ENCODE measurements around the gene VAV3.

VAV3 gene

GRCh38 chr1:107940017-107940577, 24.9 kb downstream of the VAV3 start:
- Histone ChIP-seq H3K4me1 (ENCODE audit: control insufficient read depth in 2 of 2, insufficient read depth in 1 of 2, low read depth in 1 of 2, low read length in 2 of 2) (peaks cover 7 to 9% of the 10 kb centered on the region in 2 donors), H2BK120ac (ENCODE audit: low read depth, low read length) (no peak overlapping the region), H3K4me2 (ENCODE audit: insufficient read depth, low read length, poor library complexity, severe bottlenecking) (no peak overlapping the region), H3K14ac (ENCODE audit: low read length) (no peak overlapping the region), H3K23ac (ENCODE audit: low read depth, low read length, poor library complexity) (no peak overlapping the region), H3K36me3 (replicated peaks in 1 of 2; ENCODE audit: control insufficient read depth in 2 of 2, insufficient read depth in 2 of 2, low read length in 2 of 2) (no peaks in the 10 kb centered on the region), H3K4me3 (ENCODE audit: low read length in 2 of 2) (no peak overlapping the region), H3K18ac (ENCODE audit: low read length) (no peak overlapping the region), H3K79me1 (ENCODE audit: low read depth, low read length) (no peaks in the 10 kb centered on the region), H2AK5ac (ENCODE audit: low read depth, low read length) (no peak overlapping the region), H3K27me3 (ENCODE audit: control insufficient read depth in 3 of 3, insufficient read depth in 3 of 3, low read depth in 1 of 3, low read length in 3 of 3) (no peaks in the 10 kb centered on the region), H2BK5ac (ENCODE audit: low read length) (no peak overlapping the region), H3K27ac (replicated peaks; ENCODE audit: low read length) (no peak overlapping the region), H4K91ac (ENCODE audit: low read depth, low read length, poor library complexity) (no peak overlapping the region), H3K9ac (ENCODE audit: low read depth, low read length, poor library complexity) (no peak overlapping the region), H3K4ac (ENCODE audit: low read length) (no peak overlapping the region), H4K8ac (ENCODE audit: low read depth, low read length) (no peak overlapping the region), H2BK12ac (ENCODE audit: low read length) (no peak overlapping the region), H2AFZ (ENCODE audit: low read length) (no peak overlapping the region), H3K9me3 (replicated peaks in 1 of 2; ENCODE audit: control insufficient read depth in 2 of 2, insufficient read depth in 1 of 2, low read depth in 1 of 2, low read length in 2 of 2) (no peaks in the 10 kb centered on the region), H2BK15ac (ENCODE audit: low read length) (no peak overlapping the region)
- DNase-seq (ENCODE audit: low spot score) = no peak
- no CpG with 5 or more reads among the region's 5 CpGs for WGBS, 2 donors (ENCODE audit: extremely low coverage in 2 of 2, insufficient read length in 2 of 2, insufficient replicate concordance in 1 of 2)

DNA sequence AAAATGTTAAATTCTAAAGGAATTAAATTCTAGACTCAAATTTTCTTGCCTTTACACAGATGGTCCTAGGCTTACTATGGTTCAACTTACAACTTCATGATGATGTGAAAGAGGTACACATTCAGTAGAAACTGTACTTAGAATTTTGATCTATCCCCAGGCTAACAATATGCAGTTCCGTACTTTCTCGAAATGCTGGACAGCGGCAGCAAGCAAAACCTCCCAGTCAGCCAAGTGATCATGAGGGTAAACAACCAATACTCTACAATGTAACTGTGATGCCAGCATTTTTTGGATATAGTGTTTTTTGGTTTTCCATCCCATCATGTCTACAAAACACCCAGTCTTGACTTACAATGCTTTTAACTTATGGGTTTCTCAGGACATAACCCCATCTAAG, 25.7 kb downstream of the VAV3 start:
- Histone ChIP-seq H4K91ac (ENCODE audit: low read depth, low read length, poor library complexity) (no peak overlapping the region), H3K9me3 (replicated peaks in 1 of 2; ENCODE audit: control insufficient read depth in 2 of 2, insufficient read depth in 1 of 2, low read depth in 1 of 2, low read length in 2 of 2) (no peaks in the 10 kb centered on the region), H2AK5ac (ENCODE audit: low read depth, low read length) (no peak overlapping the region), H3K14ac (ENCODE audit: low read length) (no peak overlapping the region), H2BK12ac (ENCODE audit: low read length) (no peak overlapping the region), H3K18ac (ENCODE audit: low read length) (no peak overlapping the region), H3K4ac (ENCODE audit: low read length) (no peak overlapping the region), H3K79me1 (ENCODE audit: low read depth, low read length) (no peaks in the 10 kb centered on the region), H2AFZ (ENCODE audit: low read length) (no peak overlapping the region), H3K4me1 (ENCODE audit: control insufficient read depth in 2 of 2, insufficient read depth in 1 of 2, low read depth in 1 of 2, low read length in 2 of 2) (peaks cover 7 to 9% of the 10 kb centered on the region in 2 donors), H3K4me3 (ENCODE audit: low read length in 2 of 2) (no peak overlapping the region), H2BK15ac (ENCODE audit: low read length) (no peak overlapping the region), H3K9ac (ENCODE audit: low read depth, low read length, poor library complexity) (no peak overlapping the region), H3K27ac (replicated peaks; ENCODE audit: low read length) (no peak overlapping the region), H2BK5ac (ENCODE audit: low read length) (no peak overlapping the region), H3K36me3 (replicated peaks in 1 of 2; ENCODE audit: control insufficient read depth in 2 of 2, insufficient read depth in 2 of 2, low read length in 2 of 2) (no peaks in the 10 kb centered on the region), H3K27me3 (ENCODE audit: control insufficient read depth in 3 of 3, insufficient read depth in 3 of 3, low read depth in 1 of 3, low read length in 3 of 3) (no peaks in the 10 kb centered on the region), H3K23ac (ENCODE audit: low read depth, low read length, poor library complexity) (no peak overlapping the region), H2BK120ac (ENCODE audit: low read depth, low read length) (no peak overlapping the region), H3K4me2 (ENCODE audit: insufficient read depth, low read length, poor library complexity, severe bottlenecking) (no peak overlapping the region), H4K8ac (ENCODE audit: low read depth, low read length) (no peak overlapping the region)
- no peak for DNase-seq (ENCODE audit: low spot score)
- WGBS, 2 donors (ENCODE audit: extremely low coverage in 2 of 2, insufficient read length in 2 of 2, insufficient replicate concordance in 1 of 2) = no CpG with 5 or more reads among the region's 3 CpGs

DNA sequence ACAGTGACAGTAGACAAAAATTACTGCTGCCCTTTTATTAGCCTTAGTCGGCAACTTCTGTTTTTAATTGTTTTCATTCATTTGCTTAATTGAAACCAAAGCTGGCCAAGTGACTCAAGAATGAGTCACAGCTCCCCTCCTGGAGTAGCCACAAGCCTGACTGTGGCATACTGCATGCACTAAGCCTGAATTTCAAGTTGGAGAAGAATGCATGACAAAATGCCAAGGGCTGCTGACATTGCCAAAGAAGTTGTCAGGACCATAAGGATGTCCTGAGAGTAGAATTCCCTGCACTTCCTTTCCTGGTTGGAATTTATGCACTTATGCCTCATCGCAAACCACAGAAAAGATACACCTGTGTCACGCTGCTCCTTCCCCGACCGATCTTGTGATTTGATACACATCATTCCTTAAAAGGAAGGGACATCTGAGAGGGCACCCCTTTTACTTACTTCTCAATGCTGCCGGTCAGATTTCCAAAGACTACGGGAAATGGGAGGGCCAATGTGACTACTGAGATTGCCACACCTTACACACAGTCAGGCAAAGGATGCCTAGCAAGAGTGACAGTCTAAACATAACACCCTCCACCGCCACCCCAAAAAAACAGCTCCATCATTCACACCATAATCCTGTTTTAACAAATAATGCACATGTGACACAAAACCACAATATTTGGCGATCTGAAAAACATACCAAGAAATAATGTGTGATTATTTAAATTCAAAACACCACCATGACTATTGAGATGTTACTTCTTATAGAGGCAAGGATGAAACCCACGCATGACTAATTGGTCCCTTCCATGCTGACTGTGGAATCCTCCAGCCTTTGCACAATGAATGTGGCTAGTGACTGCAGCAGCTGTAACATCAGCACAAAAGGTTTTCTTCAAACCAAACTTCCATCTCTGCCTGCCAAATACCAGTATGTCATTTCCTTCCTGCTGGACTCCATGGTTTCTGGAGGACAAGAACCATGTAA, 28.2 kb downstream of the VAV3 start:
- Histone ChIP-seq H2BK12ac (ENCODE audit: low read length) (no peak overlapping the region), H3K14ac (ENCODE audit: low read length) (no peak overlapping the region), H3K4ac (ENCODE audit: low read length) (no peak overlapping the region), H4K8ac (ENCODE audit: low read depth, low read length) (no peak overlapping the region), H3K9ac (ENCODE audit: low read depth, low read length, poor library complexity) (no peak overlapping the region), H3K18ac (ENCODE audit: low read length) (no peak overlapping the region), H3K23ac (ENCODE audit: low read depth, low read length, poor library complexity) (no peak overlapping the region), H3K27me3 (ENCODE audit: control insufficient read depth in 3 of 3, insufficient read depth in 3 of 3, low read depth in 1 of 3, low read length in 3 of 3) (no peaks in the 10 kb centered on the region), H3K4me3 (ENCODE audit: low read length in 2 of 2) (no peak overlapping the region), H2BK15ac (ENCODE audit: low read length) (no peak overlapping the region), H3K9me3 (replicated peaks in 1 of 2; ENCODE audit: control insufficient read depth in 2 of 2, insufficient read depth in 1 of 2, low read depth in 1 of 2, low read length in 2 of 2) (no peaks in the 10 kb centered on the region), H2BK5ac (ENCODE audit: low read length) (no peak overlapping the region), H3K27ac (replicated peaks; ENCODE audit: low read length) (no peak overlapping the region), H2AFZ (ENCODE audit: low read length) (peak overlapping the region; percentile 32), H3K79me1 (ENCODE audit: low read depth, low read length) (no peaks in the 10 kb centered on the region), H3K4me1 (ENCODE audit: control insufficient read depth in 2 of 2, insufficient read depth in 1 of 2, low read depth in 1 of 2, low read length in 2 of 2) (peaks cover 7 to 9% of the 10 kb centered on the region in 2 donors), H4K91ac (ENCODE audit: low read depth, low read length, poor library complexity) (no peak overlapping the region), H2BK120ac (ENCODE audit: low read depth, low read length) (no peak overlapping the region), H3K36me3 (replicated peaks in 1 of 2; ENCODE audit: control insufficient read depth in 2 of 2, insufficient read depth in 2 of 2, low read length in 2 of 2) (no peaks in the 10 kb centered on the region), H3K4me2 (ENCODE audit: insufficient read depth, low read length, poor library complexity, severe bottlenecking) (no peak overlapping the region), H2AK5ac (ENCODE audit: low read depth, low read length) (no peak overlapping the region)
- DNase-seq (ENCODE audit: low spot score) = peak; percentile 14
- WGBS, 2 donors (ENCODE audit: extremely low coverage in 2 of 2, insufficient read length in 2 of 2, insufficient replicate concordance in 1 of 2) = no CpG with 5 or more reads among the region's 10 CpGs

GRCh38 chr1:107935396-107936064, 29.4 kb downstream of the VAV3 start:
- no CpG with 5 or more reads among the region's 4 CpGs for WGBS, 2 donors (ENCODE audit: extremely low coverage in 2 of 2, insufficient read length in 2 of 2, insufficient replicate concordance in 1 of 2)
- Histone ChIP-seq H2BK12ac (ENCODE audit: low read length) (no peak overlapping the region), H3K9ac (ENCODE audit: low read depth, low read length, poor library complexity) (no peak overlapping the region), H3K9me3 (replicated peaks in 1 of 2; ENCODE audit: control insufficient read depth in 2 of 2, insufficient read depth in 1 of 2, low read depth in 1 of 2, low read length in 2 of 2) (no peaks in the 10 kb centered on the region), H3K27me3 (ENCODE audit: control insufficient read depth in 3 of 3, insufficient read depth in 3 of 3, low read depth in 1 of 3, low read length in 3 of 3) (no peaks in the 10 kb centered on the region), H2AFZ (ENCODE audit: low read length) (no peak overlapping the region), H2BK120ac (ENCODE audit: low read depth, low read length) (no peak overlapping the region), H2AK5ac (ENCODE audit: low read depth, low read length) (no peak overlapping the region), H2BK5ac (ENCODE audit: low read length) (no peak overlapping the region), H3K4me2 (ENCODE audit: insufficient read depth, low read length, poor library complexity, severe bottlenecking) (no peak overlapping the region), H2BK15ac (ENCODE audit: low read length) (no peak overlapping the region), H3K4ac (ENCODE audit: low read length) (no peak overlapping the region), H3K4me1 (ENCODE audit: control insufficient read depth in 2 of 2, insufficient read depth in 1 of 2, low read depth in 1 of 2, low read length in 2 of 2) (peaks cover 7 to 9% of the 10 kb centered on the region in 2 donors), H3K14ac (ENCODE audit: low read length) (no peak overlapping the region), H4K91ac (ENCODE audit: low read depth, low read length, poor library complexity) (no peak overlapping the region), H3K27ac (replicated peaks; ENCODE audit: low read length) (no peak overlapping the region), H4K8ac (ENCODE audit: low read depth, low read length) (no peak overlapping the region), H3K18ac (ENCODE audit: low read length) (no peak overlapping the region), H3K23ac (ENCODE audit: low read depth, low read length, poor library complexity) (no peak overlapping the region), H3K79me1 (ENCODE audit: low read depth, low read length) (no peaks in the 10 kb centered on the region), H3K4me3 (ENCODE audit: low read length in 2 of 2) (no peak overlapping the region), H3K36me3 (replicated peaks in 1 of 2; ENCODE audit: control insufficient read depth in 2 of 2, insufficient read depth in 2 of 2, low read length in 2 of 2) (no peaks in the 10 kb centered on the region)
- DNase-seq (ENCODE audit: low spot score) = no peak
